Neutrophil (primary cell): ENCODE results near the gene TSR1.

Source experiments
- H3K27ac ChIP-seq: fragments of 200-600 bp; sonication (generic); 2 replicates; pipeline ENCODE4 v1.5.1; 2016; ENCODE audit warnings: mild to moderate bottlenecking, moderate library complexity
- H3K27me3 ChIP-seq: fragments of 200-600 bp; sonication (generic); 2 replicates; pipeline ENCODE4 v1.6.0; 2016; ENCODE audit warnings: mild to moderate bottlenecking
- H3K36me3 ChIP-seq: fragments of 200-600 bp; sonication (generic); 2 replicates; pipeline ENCODE4 v1.5.1; 2017
- H3K4me1 ChIP-seq, 2 experiments: fragments of 200-600 bp in 1 of 2; sonication (generic) in 1 of 2; 1 replicate in 1 of 2; 2 replicates in 1 of 2; pipeline versions ENCODE4 v1.5.1 to v1.6.1; 2013 to 2016; ENCODE audit warnings: low read depth in 1 of 2, low read length in 1 of 2, mild to moderate bottlenecking in 1 of 2, moderate library complexity in 1 of 2; ENCODE audit not compliant: control insufficient read depth in 1 of 2, insufficient read depth in 1 of 2
- H3K4me3 ChIP-seq, 2 experiments: fragments of 200-600 bp in 1 of 2; sonication (generic) in 1 of 2; 1 replicate in 1 of 2; 2 replicates in 1 of 2; pipeline ENCODE4 v1.5.1; 2013 to 2016; ENCODE audit warnings: low read depth in 1 of 2, low read length in 1 of 2, mild to moderate bottlenecking in 1 of 2, moderate library complexity in 1 of 2
- H3K9me3 ChIP-seq: fragments of 200-600 bp; sonication (generic); 2 replicates; pipeline ENCODE4 v1.5.1; 2016
- CTCF ChIP-seq: fragments of 200-600 bp; sonication (generic); IDR thresholded peaks from 2 replicates; pipeline ENCODE4 v1.5.1; 2016; ENCODE audit warnings: antibody characterized with exemption

TSR1 gene

GRCh38 chr17:2303204-2304188, 32.8 kb downstream of the TSR1 start, which contains the start of the genes SMG6 and SRR:
SMG6 (minus strand) TSS chr17:2303785; CDS start chr17:2303720, 65 bp downstream.
SRR (plus strand) TSS chr17:2303950; CDS start chr17:2315561, 11,611 bp downstream.
- Histone ChIP-seq H3K9me3 (no peaks in the 10 kb centered on the region), H3K4me3 (peak within 1 kb of the TSS; percentile 79 to 91), H3K4me1 (peaks cover 40 to 49% of the 10 kb centered on the region in 2 experiments), H3K27me3 (no peaks in the 10 kb centered on the region), H3K27ac (peak within 1 kb of the TSS; percentile 89), H3K36me3 (no peaks in the 10 kb centered on the region)
- peak; percentile 50 for TF ChIP-seq CTCF

- peak overlapping the region; percentile 89 for H3K27ac ChIP-seq
- H3K4me1 ChIP-seq: peaks cover 40 to 49% of the 10 kb centered on the region in 2 experiments
- H3K27me3 ChIP-seq: no peaks in the 10 kb centered on the region
- peaks cover under 1% of the 10 kb centered on the region for H3K36me3 ChIP-seq
- no peak for TF ChIP-seq CTCF
- H3K9me3 ChIP-seq: no peaks in the 10 kb centered on the region
- peak overlapping the region; percentile 79 to 91 for H3K4me3 ChIP-seq
These were observed 33.5 kb downstream of the TSR1 start for GRCh38 chr17:2302778-2303203.

GRCh38 chr17:2299756-2300155, 36.5 kb downstream of the TSR1 start:
- no peak overlapping the region for H3K4me3 ChIP-seq
- no peaks in the 10 kb centered on the region for H3K27me3 ChIP-seq
- H3K27ac ChIP-seq: peak overlapping the region; percentile 60
- peaks cover 40 to 49% of the 10 kb centered on the region in 2 experiments for H3K4me1 ChIP-seq
- H3K9me3 ChIP-seq: no peaks in the 10 kb centered on the region
- no peak for TF ChIP-seq CTCF
- peaks cover 30% of the 10 kb centered on the region for H3K36me3 ChIP-seq

- H3K9me3 ChIP-seq: no peaks in the 10 kb centered on the region
- no peak overlapping the region for H3K4me3 ChIP-seq
- no peaks in the 10 kb centered on the region for H3K27me3 ChIP-seq
- H3K27ac ChIP-seq: no peak overlapping the region
- TF ChIP-seq CTCF: no peak
- peaks cover 40 to 48% of the 10 kb centered on the region in 2 experiments for H3K4me1 ChIP-seq
- peaks cover 37% of the 10 kb centered on the region for H3K36me3 ChIP-seq
These were observed 37.1 kb downstream of the TSR1 start for GRCh38 chr17:2299136-2299535.

- no peak overlapping the region for H3K27ac ChIP-seq
- H3K36me3 ChIP-seq: peaks cover 58% of the 10 kb centered on the region
- H3K27me3 ChIP-seq: no peaks in the 10 kb centered on the region
- H3K9me3 ChIP-seq: no peaks in the 10 kb centered on the region
- H3K4me1 ChIP-seq: peaks cover 28 to 33% of the 10 kb centered on the region in 2 experiments
- TF ChIP-seq CTCF: no peak
- no peak overlapping the region for H3K4me3 ChIP-seq
These were observed 39.2 kb downstream of the TSR1 start for GRCh38 chr17:2297023-2297422.
